ENCODE data around the gene PSTPIP1. TPM values are rescaled to one million over a fixed set of nuclear protein-coding genes. Genes with fewer than 3 reads are reported as not detected.

Gene PSTPIP1
- total and polyA plus RNA-seq, 7 donors: 2.1 to 14.3 (median 7.4) TPM

DNA sequence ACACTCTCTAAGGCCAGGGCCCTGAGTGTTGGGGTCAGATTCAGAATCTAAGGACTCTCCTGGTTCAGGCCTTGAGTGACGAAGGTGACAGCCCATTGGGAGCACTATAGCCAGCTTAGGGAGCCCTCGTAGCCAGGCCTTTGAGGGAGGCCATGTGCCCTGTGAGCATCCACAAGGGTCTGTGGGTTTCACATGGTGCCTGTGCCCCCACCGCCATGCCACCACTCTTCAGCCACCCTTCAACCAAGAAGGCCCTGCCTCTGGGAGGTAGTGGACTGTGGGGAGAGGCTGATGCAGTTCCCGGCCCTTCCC is 38.4 kb downstream of the PSTPIP1 start:
- Histone ChIP-seq H3K4me3 (no peak overlapping the region), H3K36me3 (peaks cover 0 to 11% (median 1%) of the 10 kb centered on the region in 4 donors), H3K9me3 (no peaks in the 10 kb centered on the region), H3K27ac (no peak overlapping the region), H3K4me1 (peaks cover 0 to 10% (median 5%) of the 10 kb centered on the region in 4 donors), H3K27me3 (peaks cover 0 to 6% (median 3%) of the 10 kb centered on the region in 3 donors)
- DNase-seq: peak; percentile 57
- intact Hi-C loops (cut with DNase I): no loop called here
- TF ChIP-seq, protein P1, sequence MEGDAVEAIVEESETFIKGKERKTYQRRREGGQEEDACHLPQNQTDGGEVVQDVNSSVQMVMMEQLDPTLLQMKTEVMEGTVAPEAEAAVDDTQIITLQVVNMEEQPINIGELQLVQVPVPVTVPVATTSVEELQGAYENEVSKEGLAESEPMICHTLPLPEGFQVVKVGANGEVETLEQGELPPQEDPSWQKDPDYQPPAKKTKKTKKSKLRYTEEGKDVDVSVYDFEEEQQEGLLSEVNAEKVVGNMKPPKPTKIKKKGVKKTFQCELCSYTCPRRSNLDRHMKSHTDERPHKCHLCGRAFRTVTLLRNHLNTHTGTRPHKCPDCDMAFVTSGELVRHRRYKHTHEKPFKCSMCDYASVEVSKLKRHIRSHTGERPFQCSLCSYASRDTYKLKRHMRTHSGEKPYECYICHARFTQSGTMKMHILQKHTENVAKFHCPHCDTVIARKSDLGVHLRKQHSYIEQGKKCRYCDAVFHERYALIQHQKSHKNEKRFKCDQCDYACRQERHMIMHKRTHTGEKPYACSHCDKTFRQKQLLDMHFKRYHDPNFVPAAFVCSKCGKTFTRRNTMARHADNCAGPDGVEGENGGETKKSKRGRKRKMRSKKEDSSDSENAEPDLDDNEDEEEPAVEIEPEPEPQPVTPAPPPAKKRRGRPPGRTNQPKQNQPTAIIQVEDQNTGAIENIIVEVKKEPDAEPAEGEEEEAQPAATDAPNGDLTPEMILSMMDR (IDR thresholded peaks at IDR 0.05): no peak
- no peak for TF ChIP-seq POLR2A (IDR thresholded peaks at IDR 0.05)
- no peak for TF ChIP-seq EP300 (IDR thresholded peaks at IDR 0.05)
- no peak for TF ChIP-seq POLR2AphosphoS5 (IDR thresholded peaks at IDR 0.05)
- WGBS, 2 donors: 91 to 93% methylated on average over 4 of the region's 4 CpGs

DNA sequence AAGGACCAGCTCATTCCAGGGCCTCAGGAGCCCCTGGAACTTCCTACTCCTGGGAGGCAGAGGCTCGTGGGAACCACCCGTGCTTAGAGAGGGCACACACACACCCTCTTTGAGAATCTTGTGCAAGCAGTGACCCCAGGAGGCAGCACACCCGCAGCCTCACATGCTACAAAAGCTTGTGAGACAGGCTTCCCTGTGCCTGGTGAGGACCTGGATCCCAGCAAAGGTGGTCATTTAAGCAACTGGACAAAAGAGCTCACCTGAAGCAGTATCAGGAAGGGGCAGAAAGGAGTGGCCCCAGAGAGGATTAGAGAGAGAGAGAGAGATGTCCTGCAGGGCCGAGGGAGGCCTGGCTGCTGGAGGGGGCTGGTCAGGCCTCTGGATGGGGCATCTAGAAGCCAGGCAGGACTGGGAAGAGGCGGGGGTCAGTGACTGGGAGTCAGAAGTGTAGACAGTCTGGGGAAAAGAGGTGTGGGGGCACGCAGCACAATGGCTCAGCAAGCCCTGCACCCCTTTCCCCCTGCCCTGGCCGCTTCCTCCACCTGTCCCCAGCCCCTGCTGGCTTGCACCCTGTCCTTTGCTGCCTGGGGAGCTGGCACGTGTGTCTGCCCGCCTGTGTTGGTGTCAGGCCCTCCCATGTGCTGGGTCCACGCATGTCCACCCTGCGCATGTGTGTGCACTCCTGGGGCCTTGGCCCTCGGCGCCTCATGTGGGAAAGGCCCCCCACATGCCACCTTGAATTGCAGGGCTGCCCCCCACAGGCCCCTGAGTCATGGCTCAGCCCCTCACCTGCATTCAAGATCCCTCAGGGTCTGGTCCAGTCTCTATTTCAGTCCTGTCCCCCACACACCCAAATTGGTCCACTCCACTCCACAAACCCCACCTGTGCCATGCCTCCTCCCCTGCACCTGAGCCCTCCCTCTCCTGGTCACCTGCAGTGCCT is 39.1 kb downstream of the PSTPIP1 start:
- Histone ChIP-seq H3K4me3 (no peak overlapping the region), H3K36me3 (peaks cover 0 to 11% (median 1%) of the 10 kb centered on the region in 4 donors), H3K27me3 (peaks cover 0 to 6% (median 0%) of the 10 kb centered on the region in 3 donors), H3K27ac (no peak overlapping the region), H3K9me3 (no peaks in the 10 kb centered on the region), H3K4me1 (peaks cover 0 to 7% (median 2%) of the 10 kb centered on the region in 4 donors)
- intact Hi-C loops (cut with DNase I): no loop called here
- TF ChIP-seq POLR2A (IDR thresholded peaks at IDR 0.05) (no peak), EP300 (IDR thresholded peaks at IDR 0.05) (no peak), POLR2AphosphoS5 (IDR thresholded peaks at IDR 0.05) (no peak)
- TF ChIP-seq, protein P1 (IDR thresholded peaks at IDR 0.05): no peak
- peak; percentile 51 for DNase-seq
- WGBS, 2 donors: 72 to 85% methylated on average over 13 of the region's 13 CpGs

DNA sequence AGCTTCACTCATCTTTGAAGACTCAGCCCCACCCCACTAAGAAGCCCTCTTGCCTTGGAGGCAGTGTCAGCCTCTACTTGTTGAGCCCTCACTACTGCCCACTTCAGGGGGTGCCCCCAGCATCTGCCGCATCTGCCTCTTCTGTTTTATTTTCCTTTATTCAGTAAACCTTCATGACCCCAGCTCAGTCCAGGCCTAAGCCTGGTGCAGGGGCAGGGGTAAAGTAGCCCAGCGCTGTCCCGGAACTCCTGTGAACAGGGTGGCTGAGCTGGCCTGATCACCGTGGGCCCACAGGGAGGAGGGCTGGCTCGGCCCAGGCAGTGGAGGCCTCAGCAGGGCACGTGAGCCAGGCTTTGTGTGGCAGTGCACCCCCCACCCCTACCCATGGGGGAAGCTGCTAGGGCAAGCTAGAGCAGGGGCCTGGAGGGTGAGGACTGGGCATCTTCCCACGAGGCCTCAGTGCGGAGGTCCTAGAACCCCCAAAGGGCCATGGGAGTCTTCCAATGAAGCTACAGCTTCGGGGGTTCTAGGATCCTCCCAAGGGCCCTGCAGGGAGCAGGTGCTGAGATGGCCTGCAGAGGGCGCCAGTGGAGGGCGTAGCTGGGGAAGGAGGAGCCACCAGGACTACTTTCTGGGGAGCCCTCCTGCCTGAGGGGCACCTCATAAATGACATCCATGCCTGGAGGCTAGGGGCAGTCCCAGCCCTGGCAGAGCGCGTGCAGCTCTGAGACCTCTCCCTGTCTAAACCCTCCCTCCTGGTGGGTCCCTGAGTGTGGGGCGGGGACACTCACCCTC is 40.0 kb downstream of the PSTPIP1 start:
- no peak for TF ChIP-seq POLR2AphosphoS5 (IDR thresholded peaks at IDR 0.05)
- TF ChIP-seq, protein P1 (IDR thresholded peaks at IDR 0.05): peak in 2 of 4 experiments; percentile 23 to 48
- peaks cover 0 to 7% (median 2%) of the 10 kb centered on the region in 4 donors for H3K4me1 ChIP-seq
- H3K4me3 ChIP-seq: no peak overlapping the region
- no peaks in the 10 kb centered on the region for H3K27me3 ChIP-seq
- no peaks in the 10 kb centered on the region for H3K9me3 ChIP-seq
- peaks cover 0 to 11% (median 1%) of the 10 kb centered on the region in 4 donors for H3K36me3 ChIP-seq
- DNase-seq: peak; percentile 49
- no peak overlapping the region for H3K27ac ChIP-seq
- intact Hi-C loops (cut with DNase I): no loop called here
- WGBS, 2 donors: 49 to 68% methylated on average over 14 of the region's 14 CpGs

DNA sequence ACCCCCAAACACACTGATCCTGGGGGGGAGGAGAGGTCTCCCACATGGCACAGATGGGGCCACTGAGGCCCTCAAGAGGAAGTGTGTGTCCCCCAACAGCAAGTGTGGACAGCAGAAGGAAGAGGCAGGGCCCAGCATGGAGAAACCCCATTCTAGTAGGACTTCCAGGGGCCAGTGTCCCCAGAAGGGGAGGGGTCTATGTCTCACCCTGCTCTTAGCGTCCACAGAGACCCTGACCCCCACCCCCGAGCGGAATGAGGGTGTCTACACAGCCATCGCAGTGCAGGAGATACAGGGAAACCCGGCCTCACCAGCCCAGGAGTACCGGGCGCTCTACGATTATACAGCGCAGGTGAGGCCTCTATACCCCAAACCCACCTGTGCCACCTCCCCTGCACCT is 40.7 kb downstream of the PSTPIP1 start:
- H3K27ac ChIP-seq: no peak overlapping the region
- WGBS, 2 donors: 91 to 96% methylated on average over 9 of the region's 9 CpGs
- no peak for TF ChIP-seq POLR2A (IDR thresholded peaks at IDR 0.05)
- TF ChIP-seq EP300 (IDR thresholded peaks at IDR 0.05): no peak
- TF ChIP-seq POLR2AphosphoS5 (IDR thresholded peaks at IDR 0.05): no peak
- TF ChIP-seq, protein P1 (IDR thresholded peaks at IDR 0.05): no peak
- H3K4me3 ChIP-seq: no peak overlapping the region
- H3K4me1 ChIP-seq: peaks cover 0 to 7% (median 2%) of the 10 kb centered on the region in 4 donors
- H3K9me3 ChIP-seq: no peaks in the 10 kb centered on the region
- intact Hi-C loops (cut with DNase I): no loop called here
- no peaks in the 10 kb centered on the region for H3K27me3 ChIP-seq
- peak; percentile 61 for DNase-seq
- H3K36me3 ChIP-seq: peaks cover 0 to 11% (median 1%) of the 10 kb centered on the region in 4 donors

Measured in sigmoid colon (tissue), 7 donors.